ENCODE data around the gene ZNF792. TPM values are rescaled to one million over a fixed set of nuclear protein-coding genes. Genes with fewer than 3 reads are reported as not detected.

Gene ZNF792
- polyA plus RNA-seq, 2 of the 4 experiments (the other 2 are of a cell fraction), result 2.0 to 3.7 TPM

DNA sequence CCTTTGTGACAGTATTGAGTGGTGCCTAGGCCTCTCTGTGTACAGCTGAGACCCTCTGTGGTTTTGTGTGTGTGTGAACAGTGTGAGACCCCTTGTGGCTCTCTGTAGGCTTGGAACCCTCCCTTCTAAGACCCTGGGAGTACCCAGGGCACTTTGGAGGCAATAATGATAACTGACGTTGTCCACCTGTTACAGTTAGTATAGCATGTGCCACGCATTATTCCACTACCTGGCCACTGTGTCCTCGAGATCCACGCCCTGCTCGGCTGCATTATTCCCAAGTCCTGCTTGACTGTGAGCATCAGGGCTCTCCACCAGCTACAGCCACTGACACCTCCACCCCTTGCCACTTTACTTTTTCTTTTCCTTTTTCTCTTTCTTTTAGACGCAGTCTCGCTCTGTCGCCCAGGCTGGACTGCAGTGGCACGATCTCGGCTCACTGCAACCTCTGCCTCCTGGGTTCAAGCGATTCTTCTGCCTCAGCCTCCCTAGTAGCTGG, 38.1 kb upstream of the ZNF792 start:
- FAIRE-seq (peak; percentile 82), DNase-seq (ENCODE audit: low read depth in 1 of 2, low spot score in 1 of 2) (no peak), ATAC-seq (no peak)
- H3K9me3 ChIP-seq, result no peaks in the 10 kb centered on the region
- H3K4me1 ChIP-seq, result peaks cover 76% of the 10 kb centered on the region
- H3K4me3 ChIP-seq, result peak overlapping the region; percentile 91
- ChIA-PET CTCF (interaction anchor here (1.2 to 61.4 kb wide), 8 partner anchors 10 to 89 kb away, joined by 3 to 1860 read pairs (median 10); partner anchors contain the start of genes GRAMD1A, SCN1B and ZNF792), POLR2A (interaction anchor here (0.6 to 1.5 kb wide), 3 partner anchors 10 to 29 kb away, joined by 3 to 7 read pairs (median 4); no protein-coding TSS in a partner anchor)
- H3K4me2 ChIP-seq, result peak overlapping the region; percentile 76
- H3K27ac ChIP-seq, result peak overlapping the region; percentile 94 to 95
- TF ChIP-seq NPAS2 (CRISPR knock-in tag; IDR thresholded peaks at IDR 0.05; ENCODE audit: borderline replicate concordance), result no peak
- no peak for TF ChIP-seq CEBPB (IDR thresholded peaks at IDR 0.05)
- TF ChIP-seq TFCP2L1 (CRISPR knock-in tag; IDR thresholded peaks at IDR 0.05), result no peak
- TF ChIP-seq BHLHE40 (IDR thresholded peaks at IDR 0.05; ENCODE audit: low read depth, low read length), result no peak
- TF ChIP-seq JUNB (IDR thresholded peaks at IDR 0.05), result no peak
- 93% methylated on average over 11 of the region's 11 CpGs for WGBS (ENCODE audit: missing lambda C conversion rate)

DNA sequence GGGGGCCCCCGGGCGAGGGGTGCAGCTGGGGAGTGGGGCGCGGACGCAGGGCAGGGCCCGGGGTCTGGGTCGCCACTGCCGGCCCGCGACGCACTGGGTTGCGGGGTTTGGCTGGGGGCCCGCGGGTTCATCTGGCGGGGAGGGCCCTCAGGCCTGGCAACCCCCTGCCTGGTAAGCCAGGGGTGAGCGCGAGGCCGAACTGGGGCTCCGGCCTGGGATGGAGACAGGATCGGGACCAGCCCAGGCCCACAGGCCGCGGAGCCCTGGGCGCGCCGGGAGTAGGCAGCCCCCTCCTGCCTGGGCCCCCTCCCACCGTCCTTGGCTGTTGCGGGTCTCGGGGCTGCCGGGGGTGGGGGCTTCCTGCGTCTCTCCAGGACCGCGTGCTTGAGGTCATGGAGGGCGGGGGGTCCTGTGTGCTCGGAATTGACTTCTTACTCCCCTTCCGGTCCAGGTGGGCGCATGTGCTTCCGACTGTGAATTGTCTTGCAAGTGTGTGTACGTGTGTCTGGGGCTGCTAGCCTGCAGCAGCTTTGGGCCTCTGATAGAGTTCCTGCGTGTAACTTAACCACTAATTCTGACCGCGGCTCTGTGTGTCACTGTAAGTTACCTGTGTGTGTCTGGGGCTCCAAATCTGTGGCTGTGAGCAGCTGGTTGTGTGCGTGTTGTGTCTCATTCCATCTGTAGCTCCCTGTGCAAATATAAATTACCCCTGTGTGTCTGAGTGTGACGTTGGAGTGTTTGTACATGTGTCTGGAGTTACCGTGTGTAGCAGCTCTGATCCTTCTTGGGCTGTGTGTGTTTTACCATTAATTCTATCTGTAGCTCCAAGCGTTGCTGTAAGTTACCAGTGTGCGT, 36.8 kb upstream of the ZNF792 start:
- POLR2A ChIA-PET, result interaction anchor here (0.6 to 2.5 kb wide), 11 partner anchors 8 to 745 kb away, joined by 3 to 20 read pairs (median 4); partner anchors contain the start of genes PSENEN, SCGB2B2, U2AF1L4 and ZNF30

More for the DNA sequence above, 36.8 kb upstream of the ZNF792 start:
- ATAC-seq, result peak; percentile 1 to 8; a peak in 3 of 6 replicates
- Histone ChIP-seq H3K27ac (peak overlapping the region; percentile 94 to 95), H3K4me3 (peak overlapping the region; percentile 91), H3K4me2 (peak overlapping the region; percentile 76), H3K4me1 (peaks cover 80% of the 10 kb centered on the region), H3K9me3 (no peaks in the 10 kb centered on the region)
- no peak for TF ChIP-seq FOSL2 (IDR thresholded peaks at IDR 0.05)
- peak; percentile 13; the same call in 1 of the 2 replicates for TF ChIP-seq FOSL2 (CRISPR knock-in tag; IDR thresholded peaks at IDR 0.05)
- peak; percentile 94 for TF ChIP-seq TFCP2L1 (CRISPR knock-in tag; IDR thresholded peaks at IDR 0.05)
- TF ChIP-seq NPAS2 (CRISPR knock-in tag; IDR thresholded peaks at IDR 0.05; ENCODE audit: borderline replicate concordance), result no peak
- TF ChIP-seq SREBF2 (IDR thresholded peaks at IDR 0.05), result no peak
- TF ChIP-seq, protein P1, sequence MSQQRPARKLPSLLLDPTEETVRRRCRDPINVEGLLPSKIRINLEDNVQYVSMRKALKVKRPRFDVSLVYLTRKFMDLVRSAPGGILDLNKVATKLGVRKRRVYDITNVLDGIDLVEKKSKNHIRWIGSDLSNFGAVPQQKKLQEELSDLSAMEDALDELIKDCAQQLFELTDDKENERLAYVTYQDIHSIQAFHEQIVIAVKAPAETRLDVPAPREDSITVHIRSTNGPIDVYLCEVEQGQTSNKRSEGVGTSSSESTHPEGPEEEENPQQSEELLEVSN (IDR thresholded peaks at IDR 0.05; ENCODE audit: borderline replicate concordance, low read depth), result no peak
- TF ChIP-seq CBX8 (IDR thresholded peaks at IDR 0.05), result no peak
- no peak for TF ChIP-seq ZFP36 (IDR thresholded peaks at IDR 0.05; ENCODE audit: borderline replicate concordance, partially characterized antibody)
- TF ChIP-seq, protein P2, sequence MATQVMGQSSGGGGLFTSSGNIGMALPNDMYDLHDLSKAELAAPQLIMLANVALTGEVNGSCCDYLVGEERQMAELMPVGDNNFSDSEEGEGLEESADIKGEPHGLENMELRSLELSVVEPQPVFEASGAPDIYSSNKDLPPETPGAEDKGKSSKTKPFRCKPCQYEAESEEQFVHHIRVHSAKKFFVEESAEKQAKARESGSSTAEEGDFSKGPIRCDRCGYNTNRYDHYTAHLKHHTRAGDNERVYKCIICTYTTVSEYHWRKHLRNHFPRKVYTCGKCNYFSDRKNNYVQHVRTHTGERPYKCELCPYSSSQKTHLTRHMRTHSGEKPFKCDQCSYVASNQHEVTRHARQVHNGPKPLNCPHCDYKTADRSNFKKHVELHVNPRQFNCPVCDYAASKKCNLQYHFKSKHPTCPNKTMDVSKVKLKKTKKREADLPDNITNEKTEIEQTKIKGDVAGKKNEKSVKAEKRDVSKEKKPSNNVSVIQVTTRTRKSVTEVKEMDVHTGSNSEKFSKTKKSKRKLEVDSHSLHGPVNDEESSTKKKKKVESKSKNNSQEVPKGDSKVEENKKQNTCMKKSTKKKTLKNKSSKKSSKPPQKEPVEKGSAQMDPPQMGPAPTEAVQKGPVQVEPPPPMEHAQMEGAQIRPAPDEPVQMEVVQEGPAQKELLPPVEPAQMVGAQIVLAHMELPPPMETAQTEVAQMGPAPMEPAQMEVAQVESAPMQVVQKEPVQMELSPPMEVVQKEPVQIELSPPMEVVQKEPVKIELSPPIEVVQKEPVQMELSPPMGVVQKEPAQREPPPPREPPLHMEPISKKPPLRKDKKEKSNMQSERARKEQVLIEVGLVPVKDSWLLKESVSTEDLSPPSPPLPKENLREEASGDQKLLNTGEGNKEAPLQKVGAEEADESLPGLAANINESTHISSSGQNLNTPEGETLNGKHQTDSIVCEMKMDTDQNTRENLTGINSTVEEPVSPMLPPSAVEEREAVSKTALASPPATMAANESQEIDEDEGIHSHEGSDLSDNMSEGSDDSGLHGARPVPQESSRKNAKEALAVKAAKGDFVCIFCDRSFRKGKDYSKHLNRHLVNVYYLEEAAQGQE (IDR thresholded peaks at IDR 0.05), result no peak
- no peak for TF ChIP-seq ZC3H11A (IDR thresholded peaks at IDR 0.05)
- TF ChIP-seq, protein P3, sequence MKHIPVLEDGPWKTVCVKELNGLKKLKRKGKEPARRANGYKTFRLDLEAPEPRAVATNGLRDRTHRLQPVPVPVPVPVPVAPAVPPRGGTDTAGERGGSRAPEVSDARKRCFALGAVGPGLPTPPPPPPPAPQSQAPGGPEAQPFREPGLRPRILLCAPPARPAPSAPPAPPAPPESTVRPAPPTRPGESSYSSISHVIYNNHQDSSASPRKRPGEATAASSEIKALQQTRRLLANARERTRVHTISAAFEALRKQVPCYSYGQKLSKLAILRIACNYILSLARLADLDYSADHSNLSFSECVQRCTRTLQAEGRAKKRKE (CRISPR knock-in tag; IDR thresholded peaks at IDR 0.05; ENCODE audit: low read depth), result no peak
- TF ChIP-seq TP53 (CRISPR knock-in tag; IDR thresholded peaks at IDR 0.05), result peak; percentile 60; the same call in 1 of the 2 replicates
- TF ChIP-seq FOSB (CRISPR knock-in tag; IDR thresholded peaks at IDR 0.05), result peak; percentile 64; the same call in 1 of the 2 replicates
- peak; percentile 34; the same call in 1 of the 2 replicates for TF ChIP-seq MYC (IDR thresholded peaks at IDR 0.05; ENCODE audit: borderline replicate concordance, low read length)
- no peak for TF ChIP-seq MAZ (IDR thresholded peaks at IDR 0.05; ENCODE audit: borderline replicate concordance, low read depth, low read length)
- TF ChIP-seq, protein P4, sequence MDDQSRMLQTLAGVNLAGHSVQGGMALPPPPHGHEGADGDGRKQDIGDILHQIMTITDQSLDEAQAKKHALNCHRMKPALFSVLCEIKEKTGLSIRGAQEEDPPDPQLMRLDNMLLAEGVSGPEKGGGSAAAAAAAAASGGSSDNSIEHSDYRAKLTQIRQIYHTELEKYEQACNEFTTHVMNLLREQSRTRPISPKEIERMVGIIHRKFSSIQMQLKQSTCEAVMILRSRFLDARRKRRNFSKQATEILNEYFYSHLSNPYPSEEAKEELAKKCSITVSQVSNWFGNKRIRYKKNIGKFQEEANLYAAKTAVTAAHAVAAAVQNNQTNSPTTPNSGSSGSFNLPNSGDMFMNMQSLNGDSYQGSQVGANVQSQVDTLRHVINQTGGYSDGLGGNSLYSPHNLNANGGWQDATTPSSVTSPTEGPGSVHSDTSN (IDR thresholded peaks at IDR 0.05), result peak; percentile 19; the same call in 1 of the 2 replicates
- TF ChIP-seq, protein P5, sequence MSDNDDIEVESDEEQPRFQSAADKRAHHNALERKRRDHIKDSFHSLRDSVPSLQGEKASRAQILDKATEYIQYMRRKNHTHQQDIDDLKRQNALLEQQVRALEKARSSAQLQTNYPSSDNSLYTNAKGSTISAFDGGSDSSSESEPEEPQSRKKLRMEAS (IDR thresholded peaks at IDR 0.05), result peak; percentile 80
- peak; percentile 65; the same call in 1 of the 2 replicates for TF ChIP-seq HOXA7 (CRISPR knock-in tag; IDR thresholded peaks at IDR 0.05)
- no peak for TF ChIP-seq BHLHE40 (IDR thresholded peaks at IDR 0.05; ENCODE audit: low read depth, low read length)
- TF ChIP-seq MAFK (IDR thresholded peaks at IDR 0.05; ENCODE audit: partially characterized antibody), result no peak
- CTCF ChIA-PET, result interaction anchor here (1.2 to 61.4 kb wide), 6 partner anchors 11 to 90 kb away, joined by 3 to 1860 read pairs (median 10); partner anchors contain the start of genes GRAMD1A, SCN1B and ZNF792
- FAIRE-seq, result peak; percentile 67
- DNase-seq (ENCODE audit: low read depth in 1 of 2, low spot score in 1 of 2), result peak; percentile 70 to 79
- WGBS (ENCODE audit: missing lambda C conversion rate), result 4% methylated on average over 20 of the region's 46 CpGs
